ENCODE data around the gene DPM3.
"Not testable (repeated sequence)": the region's sequence is repeated elsewhere in the genome, so short reads cannot be mapped to it uniquely, and the experiment has no call there.

Gene DPM3

GRCh38 chr1:155139895-155140629, at the start of gene DPM3:
TSS of gene DPM3 (minus strand) at chr1:155140531. CDS start at chr1:155140240, 291 bp downstream.
- POLR2A ChIA-PET: interaction anchor here (1.0 kb wide), 1 partner anchor 33 kb away, joined by 3 read pairs; the partner anchor contains the start of gene KRTCAP2

DNA sequence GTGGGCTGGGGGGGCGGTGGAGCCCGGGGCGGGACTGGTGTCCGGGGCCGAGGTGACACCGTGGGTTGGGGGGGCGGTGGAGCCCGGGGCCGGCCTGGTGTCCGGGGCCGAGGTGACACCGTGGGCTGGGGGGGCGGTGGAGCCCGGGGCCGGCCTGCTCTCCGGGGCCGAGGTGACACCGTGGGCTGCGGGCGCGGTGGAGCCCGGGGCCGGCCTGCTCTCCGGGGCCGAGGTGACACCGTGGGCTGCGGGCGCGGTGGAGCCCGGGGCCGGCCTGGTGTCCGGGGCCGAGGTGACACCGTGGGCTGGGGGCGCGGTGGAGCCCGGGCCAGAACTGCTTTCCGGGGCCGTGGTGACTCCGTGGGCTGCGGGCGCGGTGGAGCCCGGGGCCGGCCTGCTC, 49.6 kb upstream of the DPM3 start:
- POLR2A ChIA-PET; DNase-seq (ENCODE audit: extremely low spot score); CTCF ChIA-PET: not testable (repeated sequence)

More at GRCh38 chr1:155139895-155140629, at the start of gene DPM3:
- TF ChIP-seq, protein P1, sequence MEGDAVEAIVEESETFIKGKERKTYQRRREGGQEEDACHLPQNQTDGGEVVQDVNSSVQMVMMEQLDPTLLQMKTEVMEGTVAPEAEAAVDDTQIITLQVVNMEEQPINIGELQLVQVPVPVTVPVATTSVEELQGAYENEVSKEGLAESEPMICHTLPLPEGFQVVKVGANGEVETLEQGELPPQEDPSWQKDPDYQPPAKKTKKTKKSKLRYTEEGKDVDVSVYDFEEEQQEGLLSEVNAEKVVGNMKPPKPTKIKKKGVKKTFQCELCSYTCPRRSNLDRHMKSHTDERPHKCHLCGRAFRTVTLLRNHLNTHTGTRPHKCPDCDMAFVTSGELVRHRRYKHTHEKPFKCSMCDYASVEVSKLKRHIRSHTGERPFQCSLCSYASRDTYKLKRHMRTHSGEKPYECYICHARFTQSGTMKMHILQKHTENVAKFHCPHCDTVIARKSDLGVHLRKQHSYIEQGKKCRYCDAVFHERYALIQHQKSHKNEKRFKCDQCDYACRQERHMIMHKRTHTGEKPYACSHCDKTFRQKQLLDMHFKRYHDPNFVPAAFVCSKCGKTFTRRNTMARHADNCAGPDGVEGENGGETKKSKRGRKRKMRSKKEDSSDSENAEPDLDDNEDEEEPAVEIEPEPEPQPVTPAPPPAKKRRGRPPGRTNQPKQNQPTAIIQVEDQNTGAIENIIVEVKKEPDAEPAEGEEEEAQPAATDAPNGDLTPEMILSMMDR (IDR thresholded peaks at IDR 0.05; ENCODE audit: control extremely low read depth, extremely low read depth, low read depth, missing control alignments): no peak
- peak; percentile 91 for DNase-seq (ENCODE audit: extremely low spot score)
- CTCF ChIA-PET: interaction anchor here (1.0 to 1.1 kb wide), 2 partner anchors 28 to 55 kb away, joined by 4 to 6 read pairs; no protein-coding TSS in a partner anchor

GRCh38 chr1:155188268-155188667, 47.9 kb upstream of the DPM3 start:
- DNase-seq (ENCODE audit: extremely low spot score): no peak
- TF ChIP-seq, protein P1 (IDR thresholded peaks at IDR 0.05; ENCODE audit: control extremely low read depth, extremely low read depth, low read depth, missing control alignments): no peak
- ChIA-PET CTCF (interaction anchor here (0.7 kb wide), 1 partner anchor 13 kb away, joined by 4 read pairs; no protein-coding TSS in a partner anchor), POLR2A (no interaction called here)

DNA sequence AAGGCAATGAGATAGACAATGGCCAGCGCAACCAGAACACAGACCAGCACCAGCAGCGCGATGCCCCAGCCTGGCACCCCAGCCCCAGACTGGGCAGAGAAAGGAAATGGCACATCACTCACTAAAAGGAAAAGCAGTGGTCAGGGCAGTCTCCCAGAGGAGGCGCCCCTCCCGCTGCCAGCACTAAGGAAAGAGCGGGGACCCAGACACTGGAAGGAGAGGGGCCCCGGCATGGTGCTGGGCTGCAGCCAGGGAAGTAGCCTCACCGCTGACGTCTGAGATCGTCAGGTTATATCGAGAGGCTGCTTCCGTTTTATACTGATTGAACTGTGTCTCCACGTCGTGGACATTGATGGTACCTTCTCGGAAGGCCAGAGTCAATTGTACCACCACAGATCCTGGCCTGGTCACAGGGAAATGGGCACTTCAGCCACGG, 47.1 kb upstream of the DPM3 start:
- POLR2A ChIA-PET: no interaction called here

DNA sequence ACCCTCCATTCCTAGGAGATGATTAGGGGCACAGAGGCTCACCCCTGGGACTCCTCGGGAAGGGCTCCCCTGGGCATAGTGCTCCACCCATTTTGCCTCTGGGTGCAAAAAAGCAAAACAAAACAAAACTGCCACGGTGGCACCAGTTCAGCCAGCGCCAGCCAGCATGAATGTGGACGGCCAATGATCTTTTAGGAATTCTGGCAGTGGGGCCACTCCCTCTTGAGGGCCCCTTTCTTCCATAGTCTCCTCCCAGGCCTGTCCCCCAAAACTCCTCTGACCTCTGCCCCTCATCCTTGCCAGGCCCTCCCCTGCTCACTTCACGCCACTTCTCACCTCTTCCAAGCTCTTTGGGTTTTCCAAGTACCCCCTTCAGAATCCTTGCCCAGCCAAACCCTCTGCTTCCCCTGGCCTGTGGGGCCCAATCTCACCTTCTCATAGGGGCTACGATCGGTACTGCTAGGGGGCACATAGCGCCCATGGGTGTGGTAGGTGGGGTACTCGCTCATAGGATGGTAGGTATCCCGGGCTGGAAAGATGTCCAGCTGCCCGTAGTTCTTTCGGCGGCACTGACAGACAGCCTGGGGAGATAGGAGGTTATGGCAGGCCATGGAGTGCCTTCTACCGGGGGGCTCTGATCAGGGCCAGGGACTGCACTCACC, 46.6 kb upstream of the DPM3 start:
- ChIA-PET CTCF (interaction anchor here (1.3 to 3.8 kb wide), 4 partner anchors 10 to 95 kb away, joined by 3 to 27 read pairs (median 10); partner anchors contain the start of gene TRIM46), POLR2A (no interaction called here)
- no peak for DNase-seq (ENCODE audit: extremely low spot score)
- TF ChIP-seq, protein P1 (IDR thresholded peaks at IDR 0.05; ENCODE audit: control extremely low read depth, extremely low read depth, low read depth, missing control alignments): no peak

More for the DNA sequence above, 47.1 kb upstream of the DPM3 start:
- TF ChIP-seq, protein P1 (IDR thresholded peaks at IDR 0.05; ENCODE audit: control extremely low read depth, extremely low read depth, low read depth, missing control alignments): no peak
- no peak for DNase-seq (ENCODE audit: extremely low spot score)
- CTCF ChIA-PET: interaction anchor here (0.7 to 1.3 kb wide), 2 partner anchors 12 to 20 kb away, joined by 3 to 4 read pairs; no protein-coding TSS in a partner anchor

- ChIA-PET CTCF (interaction anchor here (1.1 to 4.2 kb wide), 9 partner anchors 8 to 95 kb away, joined by 3 to 42 read pairs (median 8); partner anchors contain the start of genes KRTCAP2, THBS3 and TRIM46), POLR2A (interaction anchor here (0.6 kb wide), 1 partner anchor 321 kb away, joined by 5 read pairs; no protein-coding TSS in a partner anchor)
- TF ChIP-seq, protein P1 (IDR thresholded peaks at IDR 0.05; ENCODE audit: control extremely low read depth, extremely low read depth, low read depth, missing control alignments): no peak
- DNase-seq (ENCODE audit: extremely low spot score): no peak
Measured at GRCh38 chr1:155186067-155186793, 45.9 kb upstream of the DPM3 start.

Measured in GM10248 (cell line).